Brain microvascular endothelial cell (primary cell): ENCODE measurements around the gene CENPX.

ENCODE experiments used
- DNase-seq: peaks from one replicate; pipeline ENCODE4 v3.0.0-alpha.2; 2020
- H3K27ac ChIP-seq: fragments of 250-450 bp; sonication (Bioruptor Pico); 2 replicates; pipeline ENCODE4 v1.5.1; 2020; ENCODE audit warnings: mild to moderate bottlenecking, moderate library complexity
- H3K27me3 ChIP-seq: fragments of 250-450 bp; sonication (Bioruptor Pico); replicated peaks from 2 replicates; pipeline ENCODE4 v1.5.1; 2020; ENCODE audit warnings: mild to moderate bottlenecking
- H3K36me3 ChIP-seq: fragments of 250-450 bp; sonication (Bioruptor Pico); replicated peaks from 2 replicates; pipeline ENCODE4 v1.5.1; 2020; ENCODE audit warnings: mild to moderate bottlenecking
- H3K4me3 ChIP-seq: 2 replicates; pipeline ENCODE4 v1.5.1; 2011; ENCODE audit warnings: low read depth, mild to moderate bottlenecking, control low read depth, low read length, moderate library complexity
- in situ Hi-C: cut with HindIII; loops from 2 replicates; pipeline ENCODE4 v1.10.0; 2017; ENCODE audit warnings: low sequenced_read_pairs, low pct_ligation_motif_present
- TF ChIP-seq, protein P1 (sequence below): IDR thresholded peaks from 2 replicates; pipeline ENCODE4 v1.5.1; 2011; ENCODE audit warnings: low read depth, mild to moderate bottlenecking, moderate library complexity, low read length, control low read depth, inconsistent platforms; ENCODE audit errors: missing control alignments

Gene CENPX

DNA sequence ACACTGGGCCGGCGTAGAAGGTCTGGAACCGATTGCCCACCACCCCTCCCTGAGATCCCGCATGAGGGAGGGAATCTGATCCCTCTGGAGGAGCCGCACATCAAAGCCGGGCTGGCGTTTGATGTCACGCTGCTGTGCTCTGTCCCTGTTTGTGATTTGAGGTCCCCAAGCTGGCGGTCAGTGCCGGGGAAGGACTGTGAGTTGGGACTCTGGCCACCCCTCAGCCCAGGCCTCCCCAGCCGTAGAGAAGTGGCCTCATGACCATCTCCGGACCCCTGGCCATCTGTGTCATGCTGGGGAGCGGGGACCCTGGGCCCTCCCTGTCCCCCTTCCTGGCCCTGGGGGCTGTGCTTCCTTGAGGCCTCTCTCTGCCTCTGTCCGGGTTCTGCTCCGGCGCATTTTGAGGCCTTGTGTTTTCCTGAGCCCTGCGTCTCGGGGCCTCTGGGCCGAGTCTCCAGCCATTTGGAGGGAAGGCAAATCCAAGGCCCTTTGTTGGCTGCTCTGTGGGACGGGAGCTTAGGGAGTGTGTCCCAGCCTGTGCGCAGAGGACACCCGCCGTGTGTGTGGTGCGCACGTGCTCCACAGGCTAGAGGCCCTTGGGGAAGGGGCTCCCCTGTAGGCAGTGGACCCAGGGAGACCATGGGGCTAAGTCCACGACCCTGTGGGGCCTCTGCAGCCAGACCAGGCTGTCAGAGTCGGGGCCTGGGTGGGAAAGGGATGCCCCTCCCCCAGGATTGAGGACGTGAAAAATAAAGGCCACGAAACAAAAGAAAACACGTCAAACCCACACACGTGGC is 30.2 kb downstream of the CENPX start:
- Histone ChIP-seq H3K27ac (no peak overlapping the region), H3K4me3 (no peak overlapping the region), H3K36me3 (no peaks in the 10 kb centered on the region), H3K27me3 (no peaks in the 10 kb centered on the region)
- TF ChIP-seq, protein P1, sequence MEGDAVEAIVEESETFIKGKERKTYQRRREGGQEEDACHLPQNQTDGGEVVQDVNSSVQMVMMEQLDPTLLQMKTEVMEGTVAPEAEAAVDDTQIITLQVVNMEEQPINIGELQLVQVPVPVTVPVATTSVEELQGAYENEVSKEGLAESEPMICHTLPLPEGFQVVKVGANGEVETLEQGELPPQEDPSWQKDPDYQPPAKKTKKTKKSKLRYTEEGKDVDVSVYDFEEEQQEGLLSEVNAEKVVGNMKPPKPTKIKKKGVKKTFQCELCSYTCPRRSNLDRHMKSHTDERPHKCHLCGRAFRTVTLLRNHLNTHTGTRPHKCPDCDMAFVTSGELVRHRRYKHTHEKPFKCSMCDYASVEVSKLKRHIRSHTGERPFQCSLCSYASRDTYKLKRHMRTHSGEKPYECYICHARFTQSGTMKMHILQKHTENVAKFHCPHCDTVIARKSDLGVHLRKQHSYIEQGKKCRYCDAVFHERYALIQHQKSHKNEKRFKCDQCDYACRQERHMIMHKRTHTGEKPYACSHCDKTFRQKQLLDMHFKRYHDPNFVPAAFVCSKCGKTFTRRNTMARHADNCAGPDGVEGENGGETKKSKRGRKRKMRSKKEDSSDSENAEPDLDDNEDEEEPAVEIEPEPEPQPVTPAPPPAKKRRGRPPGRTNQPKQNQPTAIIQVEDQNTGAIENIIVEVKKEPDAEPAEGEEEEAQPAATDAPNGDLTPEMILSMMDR, result no peak
- DNase-seq, result no peak
- in situ Hi-C loops, result no loop called here

DNA sequence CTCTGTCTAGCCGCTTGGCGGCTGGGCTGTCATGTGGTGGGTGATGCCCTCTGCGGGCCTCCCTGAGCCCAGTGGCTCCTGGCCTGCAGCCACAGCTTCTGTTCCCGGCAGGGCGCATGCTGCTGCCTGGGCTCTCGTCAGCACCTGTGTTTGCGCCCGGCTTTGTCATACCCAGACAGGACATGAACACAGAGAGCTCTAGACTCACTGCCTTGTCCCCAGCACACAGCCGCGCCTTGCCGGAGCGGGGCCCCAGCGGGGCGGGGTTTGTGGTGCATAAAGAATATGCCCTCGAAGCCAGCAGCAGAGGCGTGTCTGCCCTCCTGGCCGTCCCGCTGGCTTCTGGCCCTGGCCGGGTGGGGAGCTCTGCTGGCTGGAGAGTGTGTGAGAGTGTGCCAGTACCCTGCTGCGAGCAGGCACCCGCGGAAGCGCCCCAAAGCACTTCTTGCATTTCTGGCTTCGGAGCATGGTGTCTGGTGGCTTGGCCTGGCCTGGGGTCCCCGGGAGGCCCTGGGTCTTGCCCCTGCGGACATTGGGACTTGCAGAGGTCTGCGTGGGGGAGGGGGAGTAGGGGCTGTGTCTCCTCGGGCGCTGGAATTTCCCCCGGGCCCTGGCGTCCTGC is 30.9 kb downstream of the CENPX start:
- H3K27ac ChIP-seq, result no peak overlapping the region
- in situ Hi-C loops, result no loop called here
- TF ChIP-seq, protein P1, result no peak
- H3K4me3 ChIP-seq, result no peak overlapping the region
- H3K36me3 ChIP-seq, result no peaks in the 10 kb centered on the region
- peak; percentile 22 for DNase-seq
- no peaks in the 10 kb centered on the region for H3K27me3 ChIP-seq

DNA sequence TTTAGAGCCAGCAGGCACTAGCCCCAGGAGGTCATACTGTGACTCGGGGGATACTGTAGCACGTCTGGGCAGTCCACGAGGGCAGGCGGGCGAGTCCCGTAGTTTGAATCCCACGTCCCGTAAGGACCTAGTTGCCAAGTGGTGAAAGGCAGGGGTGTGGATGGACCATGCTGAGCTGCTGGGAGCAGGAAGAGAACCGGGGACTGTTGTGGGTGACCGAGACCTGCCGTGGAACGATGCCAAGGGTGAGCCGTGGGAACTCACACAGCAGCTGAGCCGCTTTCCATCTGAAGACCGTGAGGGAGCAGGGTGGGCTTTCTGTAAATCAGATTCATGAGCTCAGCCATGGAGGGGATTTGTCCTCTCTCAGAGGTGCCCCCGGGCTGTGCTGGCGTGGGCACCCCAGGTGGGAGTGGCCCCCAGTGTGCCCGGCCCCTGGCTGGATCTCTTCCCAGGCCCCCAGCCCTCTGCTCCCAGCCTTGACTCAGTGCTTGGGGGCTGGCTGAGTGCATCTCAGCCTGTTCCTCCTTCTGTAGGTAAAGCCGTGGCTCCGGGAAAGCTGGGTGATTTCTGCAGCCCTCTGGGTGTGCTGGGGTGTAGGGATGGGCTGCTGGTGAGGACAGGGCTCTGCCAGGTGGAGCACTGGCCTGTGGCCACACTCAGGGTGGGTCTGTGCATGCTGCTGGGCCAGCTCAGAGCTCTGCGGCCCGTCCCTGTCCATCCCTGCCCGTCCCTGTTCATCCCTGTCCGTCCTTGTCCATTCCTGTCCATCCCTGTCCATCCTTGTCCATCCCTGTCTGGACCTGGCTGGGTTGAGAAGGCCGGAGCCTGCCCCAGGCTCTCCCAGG is 31.6 kb downstream of the CENPX start:
- Histone ChIP-seq H3K4me3 (no peak overlapping the region), H3K27ac (no peak overlapping the region), H3K36me3 (no peaks in the 10 kb centered on the region), H3K27me3 (no peaks in the 10 kb centered on the region)
- DNase-seq, result no peak
- TF ChIP-seq, protein P1, result no peak
- in situ Hi-C loops, result no loop called here

DNA sequence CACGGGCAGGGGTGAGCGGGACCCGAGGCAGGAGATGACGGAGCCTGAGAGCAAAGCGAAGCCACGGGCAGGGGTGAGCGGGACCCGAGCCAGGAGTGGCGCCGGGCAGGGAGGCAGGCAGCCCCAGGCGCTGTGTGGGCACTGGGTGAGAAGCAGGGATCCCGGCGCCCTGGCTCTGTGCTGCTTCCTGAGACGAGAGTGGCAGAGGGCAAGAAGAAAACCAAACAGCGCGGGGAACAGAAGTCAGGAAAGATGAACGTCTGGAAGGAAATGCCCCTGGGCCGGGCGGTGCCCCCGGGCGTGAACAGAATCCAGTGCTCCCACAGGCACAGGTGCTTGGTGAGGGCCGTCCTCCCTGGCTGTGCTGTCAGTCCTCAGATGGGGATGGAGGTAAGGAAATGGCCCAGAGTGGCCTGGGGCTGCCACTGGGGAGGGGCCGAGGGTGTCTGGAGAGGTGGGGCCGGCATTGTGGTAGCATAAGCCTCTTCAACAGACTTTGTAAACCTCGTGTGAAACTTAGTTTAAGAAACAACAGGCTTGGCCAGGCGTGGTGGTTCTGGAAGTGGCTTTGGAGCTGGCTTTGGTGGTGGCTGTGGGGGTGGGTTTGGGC is 35.4 kb downstream of the CENPX start:
- H3K27me3 ChIP-seq, result no peaks in the 10 kb centered on the region
- H3K36me3 ChIP-seq, result peaks cover 13% of the 10 kb centered on the region
- in situ Hi-C loops, result no loop called here
- no peak for DNase-seq
- no peak overlapping the region for H3K27ac ChIP-seq
- TF ChIP-seq, protein P1, result no peak
- no peak overlapping the region for H3K4me3 ChIP-seq

DNA sequence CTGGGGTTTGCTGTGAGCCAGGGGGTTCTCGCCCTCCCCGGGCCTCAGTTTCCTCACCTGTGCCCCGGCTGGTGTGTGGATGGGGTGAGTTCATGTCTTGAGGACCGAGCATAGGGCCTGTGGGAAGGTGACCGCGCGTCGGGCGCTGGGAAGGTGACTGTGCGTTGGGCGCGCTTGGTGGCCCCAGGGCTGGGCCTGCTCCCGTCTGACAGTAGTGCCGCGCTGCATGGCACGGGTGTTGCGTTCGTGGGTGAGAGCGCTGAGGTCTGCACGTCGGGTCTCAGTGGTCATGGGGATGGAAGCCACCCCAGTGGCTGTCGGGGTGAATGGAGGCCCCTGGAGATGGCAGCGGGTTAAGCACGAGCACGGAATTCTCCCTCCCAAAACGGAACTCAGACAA is 36.1 kb downstream of the CENPX start:
- DNase-seq, result no peak
- Histone ChIP-seq H3K36me3 (peaks cover 13% of the 10 kb centered on the region), H3K27ac (no peak overlapping the region), H3K4me3 (no peak overlapping the region), H3K27me3 (no peaks in the 10 kb centered on the region)
- in situ Hi-C loops, result no loop called here
- TF ChIP-seq, protein P1, result no peak
